GM21576 (cell line): Measurements from ENCODE around the gene SLCO1C1.
"Not testable (repeated sequence)": the region's sequence is repeated elsewhere in the genome, so short reads cannot be mapped to it uniquely, and the experiment has no call there.

ENCODE experiments used
- ATAC-seq: cut with Tn5 transposase; IDR thresholded peaks from one replicate; pipeline ENCODE4 v1.9.1; 2021; ENCODE audit warnings: mild to moderate bottlenecking, moderate library complexity; ENCODE audit not compliant: unreplicated experiment

The SLCO1C1 gene

DNA sequence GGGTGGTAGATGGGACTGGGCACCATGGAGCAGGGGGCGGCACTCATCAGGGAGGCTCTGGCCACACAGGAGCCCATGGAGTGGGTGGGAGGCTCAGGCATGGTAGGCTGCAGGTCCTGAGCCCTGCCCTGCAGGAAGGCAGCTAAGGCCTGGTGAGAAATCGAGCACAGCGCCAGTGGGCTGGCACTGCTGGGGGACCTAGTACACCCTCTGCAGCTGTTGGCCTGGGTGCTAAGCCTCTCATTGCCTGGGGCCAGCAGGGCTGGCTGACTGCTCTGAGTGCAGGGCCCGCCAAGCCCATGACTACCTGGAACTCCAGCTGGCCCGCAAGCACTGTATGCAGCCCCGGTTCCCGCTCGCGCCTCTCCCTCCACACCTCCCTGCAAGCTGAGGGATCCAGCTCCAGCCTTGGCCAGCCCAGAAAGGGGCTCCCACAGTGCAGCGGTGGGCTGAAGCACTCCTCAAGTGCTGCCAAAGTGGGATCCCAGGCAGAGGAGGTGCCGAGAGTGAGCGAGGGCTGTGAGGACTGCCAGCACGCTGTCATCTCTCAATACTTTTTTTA is 88.7 kb downstream of the SLCO1C1 start:
- ATAC-seq, result not testable (repeated sequence)

DNA sequence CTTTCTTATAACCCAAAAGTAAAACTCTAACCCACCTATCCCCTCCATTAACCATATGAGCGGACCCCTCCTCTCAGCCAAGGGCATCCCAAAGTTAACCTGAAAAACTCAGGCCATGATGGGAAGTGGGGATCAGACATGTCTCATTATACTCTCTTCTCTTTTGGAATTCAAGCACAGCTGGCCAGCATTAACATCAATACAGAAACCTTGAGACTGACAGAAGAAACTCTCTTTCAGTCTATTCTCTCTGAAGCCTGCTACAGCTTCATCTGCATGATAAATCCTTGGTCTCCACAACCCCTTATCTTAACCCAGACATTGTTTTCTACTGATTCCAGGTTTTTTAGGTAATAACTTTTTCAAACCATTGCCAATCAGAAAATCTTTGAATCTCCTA is 97.8 kb downstream of the SLCO1C1 start:
- ATAC-seq, result no peak

DNA sequence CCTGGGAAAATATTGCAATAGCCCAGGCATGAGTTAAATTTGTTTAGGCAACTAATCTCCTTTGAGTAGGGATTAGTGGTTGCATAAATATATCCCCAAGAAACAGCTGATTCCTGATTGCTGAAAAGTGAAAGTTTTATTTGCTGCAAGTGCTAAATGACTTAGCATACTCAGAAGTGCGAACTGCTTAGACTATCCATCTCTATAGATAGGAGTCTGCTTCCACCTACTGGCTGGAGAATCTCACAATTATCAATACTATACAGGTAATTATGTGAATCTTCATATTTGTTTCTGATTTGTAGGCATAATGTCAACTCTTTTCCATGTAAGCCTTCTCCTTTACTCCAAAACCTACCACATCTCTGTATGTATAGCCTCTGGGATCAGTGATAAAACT is 103.4 kb downstream of the SLCO1C1 start:
- ATAC-seq, result no peak

DNA sequence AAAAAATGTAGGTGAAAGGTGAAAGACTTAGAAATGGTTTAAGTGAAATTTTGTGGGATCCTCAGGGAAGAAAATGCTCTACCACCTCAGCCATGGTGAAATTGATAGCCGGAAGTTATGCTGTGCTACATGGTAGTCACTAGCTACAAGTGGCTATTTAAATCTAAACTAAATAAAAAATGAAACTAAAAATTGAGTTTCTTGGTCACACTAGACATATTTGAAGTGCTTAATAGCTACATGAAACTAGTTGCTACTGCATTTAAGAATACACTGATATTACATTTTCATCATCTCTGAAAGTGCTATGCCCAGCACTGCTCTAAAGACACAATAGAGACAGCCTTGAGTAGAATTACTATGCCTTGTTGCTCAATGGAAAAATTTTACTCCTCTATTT is 105.0 kb downstream of the SLCO1C1 start:
- no peak for ATAC-seq

DNA sequence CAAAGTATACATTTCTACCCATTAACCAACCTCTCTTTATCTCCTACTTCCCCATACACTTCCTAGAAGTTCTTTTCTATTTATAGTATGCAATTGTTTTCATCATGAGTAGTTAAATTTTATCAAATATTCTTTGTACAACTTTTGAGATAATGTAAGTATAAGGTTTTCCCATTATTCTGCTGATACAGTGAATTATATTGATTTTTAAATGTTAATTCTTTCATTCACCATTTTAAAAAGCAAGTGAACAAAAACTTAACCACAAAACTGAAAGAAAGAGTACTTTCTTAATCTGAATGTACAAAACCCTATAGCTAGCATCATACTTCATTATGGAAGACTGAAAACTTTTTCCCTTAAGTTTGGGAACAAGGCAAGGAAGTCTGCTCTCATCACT is 105.9 kb downstream of the SLCO1C1 start:
- no peak for ATAC-seq
